SU-DHL-6 (cell line): Measurements from ENCODE around the gene ARHGAP8.

Source experiments
- CTCF ChIP-seq: fragments of 200-600 bp; sonication (generic); IDR thresholded peaks from one replicate; pipeline ENCODE4 v1.5.1; 2017; ENCODE audit warnings: antibody characterized with exemption, mild to moderate bottlenecking, low read length, moderate library complexity; ENCODE audit not compliant: insufficient read depth, poor library complexity, severe bottlenecking
- EZH2phosphoT487 ChIP-seq: fragments of 200-600 bp; sonication (generic), shearing (Covaris generic); conservative IDR thresholded peaks from 2 replicates; pipeline ENCODE4 v1.6.1; 2018; ENCODE audit warnings: mild to moderate bottlenecking, antibody characterized with exemption, low read length, moderate library complexity, mixed read lengths

GRCh38 chr22:44711690-44712555, 40.5 kb upstream of the ARHGAP8 start:
- no peak for TF ChIP-seq CTCF
- TF ChIP-seq EZH2phosphoT487, result no peak
